GM19328 (cell line): ENCODE measurements around the gene MRPL51.
"Not testable (repeated sequence)": the region's sequence is repeated elsewhere in the genome, so short reads cannot be mapped to it uniquely, and the experiment has no call there.

Source experiments
- ATAC-seq: cut with Tn5 transposase; IDR thresholded peaks from one replicate; pipeline ENCODE4 v1.9.1; 2021; ENCODE audit warnings: mild to moderate bottlenecking, moderate library complexity; ENCODE audit not compliant: unreplicated experiment

Gene MRPL51

DNA sequence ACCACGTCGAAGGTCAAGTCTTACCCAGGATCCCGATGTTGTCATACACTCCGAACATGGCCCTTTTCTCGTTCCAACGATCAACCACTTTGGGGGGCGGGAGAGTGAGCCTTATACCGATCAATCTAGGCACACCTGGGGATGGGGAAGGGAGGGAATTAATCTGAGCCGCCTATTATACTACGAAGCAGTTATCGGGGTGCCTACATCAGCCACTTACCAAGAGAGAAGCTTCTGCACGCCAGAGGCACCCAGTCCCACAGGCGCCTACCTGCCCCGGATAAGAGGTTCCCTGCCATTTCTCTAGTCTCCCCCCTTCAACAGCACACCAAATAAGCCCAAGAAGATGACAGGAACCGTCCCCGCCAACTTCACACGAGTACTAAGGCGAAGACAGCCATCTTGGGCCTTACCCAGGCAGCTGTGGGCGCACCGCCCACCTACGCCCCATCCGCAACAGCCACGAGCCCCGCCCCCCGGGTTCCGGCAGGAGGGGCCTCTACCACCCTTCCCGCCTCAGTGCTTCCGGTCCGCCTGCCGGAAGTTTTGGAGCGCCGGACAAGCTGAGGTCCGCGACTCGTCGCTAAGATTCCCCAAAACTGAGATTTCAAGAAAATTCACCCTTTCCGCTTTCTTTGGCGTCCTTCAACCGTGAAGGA lies at the start of gene MRPL51:
Gene MRPL51 (minus strand): TSS at position 425 of the 659 bp plus-strand sequence. CDS start 126 bp downstream, at position 299.
- ATAC-seq: peak; percentile 69

- no peak for ATAC-seq
Observed at GRCh38 chr12:6542209-6543009, 49.3 kb upstream of the MRPL51 start.

- ATAC-seq: no peak
Observed at GRCh38 chr12:6541371-6542165, 48.5 kb upstream of the MRPL51 start.

DNA sequence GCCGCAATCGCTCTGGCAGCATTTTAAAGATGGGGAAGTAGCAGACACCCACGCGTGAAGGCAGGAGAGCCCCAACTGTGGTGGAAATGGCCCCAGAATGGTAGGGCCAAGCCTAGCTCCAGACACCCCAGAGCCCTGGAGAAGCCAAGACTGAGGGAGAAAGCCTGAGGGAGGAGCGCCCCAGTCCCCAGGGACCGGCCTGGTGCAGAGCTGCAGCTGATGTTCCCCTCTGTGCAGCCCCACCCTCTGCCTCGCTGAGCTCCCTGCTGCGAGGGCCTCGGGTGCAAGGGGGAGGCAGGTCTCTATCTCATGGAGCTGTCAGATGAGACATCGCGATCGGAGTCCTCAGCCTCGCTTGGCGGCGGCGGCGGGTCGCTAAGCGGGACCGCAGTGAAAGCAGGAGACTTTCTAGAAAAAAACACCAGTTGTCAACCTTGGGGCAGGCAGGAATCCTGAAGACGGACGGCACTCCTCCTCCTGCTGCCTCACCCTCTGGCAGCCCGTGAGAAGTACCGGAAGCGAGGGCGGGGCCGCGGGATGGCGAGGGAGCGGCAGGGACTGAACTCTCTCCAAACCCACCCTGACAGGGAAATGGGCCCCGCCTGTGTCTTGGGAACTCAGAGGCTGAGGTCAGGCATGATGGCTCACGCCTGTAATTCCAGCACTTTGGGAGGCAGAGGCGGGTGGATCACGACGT lies 47.3 kb upstream of the MRPL51 start:
- no peak for ATAC-seq

DNA sequence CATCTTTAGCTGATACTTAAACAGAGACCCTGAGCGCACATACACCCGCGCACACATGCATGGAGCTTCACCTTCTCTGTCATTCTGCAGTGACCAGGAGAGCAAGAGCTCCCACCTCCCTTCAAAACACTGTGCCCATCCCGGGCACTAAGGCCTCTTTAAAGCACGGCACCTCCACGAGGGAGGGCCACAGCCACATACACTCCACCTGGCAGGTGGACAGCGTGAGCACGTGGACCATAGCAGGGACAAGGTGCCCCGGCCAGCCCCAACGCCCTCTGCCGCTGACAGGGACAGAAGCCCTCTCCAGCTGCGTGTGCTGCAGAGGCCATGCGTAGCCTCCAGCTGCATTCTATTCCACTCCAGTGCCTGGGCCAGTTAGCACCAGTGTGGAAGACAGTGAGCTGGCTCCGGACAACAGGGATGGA lies 46.7 kb upstream of the MRPL51 start:
- no peak for ATAC-seq

GRCh38 chr12:6539314-6539682 lies 46.2 kb upstream of the MRPL51 start:
- no peak for ATAC-seq

DNA sequence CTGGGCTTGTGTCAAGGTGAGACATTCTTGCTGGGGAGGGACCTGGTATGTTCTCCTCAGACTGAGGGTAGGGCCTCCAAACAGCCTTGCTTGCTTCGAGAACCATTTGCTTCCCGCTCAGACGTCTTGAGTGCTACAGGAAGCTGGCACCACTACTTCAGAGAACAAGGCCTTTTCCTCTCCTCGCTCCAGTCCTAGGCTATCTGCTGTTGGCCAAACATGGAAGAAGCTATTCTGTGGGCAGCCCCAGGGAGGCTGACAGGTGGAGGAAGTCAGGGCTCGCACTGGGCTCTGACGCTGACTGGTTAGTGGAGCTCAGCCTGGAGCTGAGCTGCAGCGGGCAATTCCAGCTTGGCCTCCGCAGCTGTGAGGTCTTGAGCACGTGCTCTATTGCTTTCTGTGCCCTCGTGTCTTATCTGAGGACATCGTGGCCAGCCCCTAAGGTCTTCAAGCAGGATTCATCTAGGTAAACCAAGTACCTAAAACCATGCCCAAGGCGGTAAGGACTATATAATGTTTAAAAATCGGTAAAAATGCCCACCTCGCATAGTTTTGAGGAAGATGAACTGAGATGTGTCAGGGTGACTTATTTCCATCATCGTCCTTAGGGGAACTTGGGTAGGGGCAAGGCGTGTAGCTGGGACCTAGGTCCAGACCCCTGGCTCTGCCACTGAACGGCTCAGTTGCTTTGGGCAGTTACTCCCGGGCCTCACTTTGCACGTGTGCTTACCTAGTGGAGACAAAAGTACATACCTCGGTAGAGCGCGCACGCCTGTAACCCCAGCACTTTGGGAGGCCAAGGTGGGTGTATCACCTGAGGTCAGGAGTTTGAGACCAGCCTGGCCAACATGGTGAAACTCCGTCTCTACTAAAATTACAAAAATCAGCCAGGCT lies 45.6 kb upstream of the MRPL51 start:
- ATAC-seq: no peak

- ATAC-seq: not testable (repeated sequence)
Observed at GRCh38 chr12:6537580-6538419, 44.7 kb upstream of the MRPL51 start.

DNA sequence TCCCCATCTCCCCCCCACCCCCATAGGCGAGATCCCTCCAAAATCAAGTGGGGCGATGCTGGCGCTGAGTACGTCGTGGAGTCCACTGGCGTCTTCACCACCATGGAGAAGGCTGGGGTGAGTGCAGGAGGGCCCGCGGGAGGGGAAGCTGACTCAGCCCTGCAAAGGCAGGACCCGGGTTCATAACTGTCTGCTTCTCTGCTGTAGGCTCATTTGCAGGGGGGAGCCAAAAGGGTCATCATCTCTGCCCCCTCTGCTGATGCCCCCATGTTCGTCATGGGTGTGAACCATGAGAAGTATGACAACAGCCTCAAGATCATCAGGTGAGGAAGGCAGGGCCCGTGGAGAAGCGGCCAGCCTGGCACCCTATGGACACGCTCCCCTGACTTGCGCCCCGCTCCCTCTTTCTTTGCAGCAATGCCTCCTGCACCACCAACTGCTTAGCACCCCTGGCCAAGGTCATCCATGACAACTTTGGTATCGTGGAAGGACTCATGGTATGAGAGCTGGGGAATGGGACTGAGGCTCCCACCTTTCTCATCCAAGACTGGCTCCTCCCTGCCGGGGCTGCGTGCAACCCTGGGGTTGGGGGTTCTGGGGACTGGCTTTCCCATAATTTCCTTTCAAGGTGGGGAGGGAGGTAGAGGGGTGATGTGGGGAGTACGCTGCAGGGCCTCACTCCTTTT lies 44.0 kb upstream of the MRPL51 start:
- no peak for ATAC-seq

DNA sequence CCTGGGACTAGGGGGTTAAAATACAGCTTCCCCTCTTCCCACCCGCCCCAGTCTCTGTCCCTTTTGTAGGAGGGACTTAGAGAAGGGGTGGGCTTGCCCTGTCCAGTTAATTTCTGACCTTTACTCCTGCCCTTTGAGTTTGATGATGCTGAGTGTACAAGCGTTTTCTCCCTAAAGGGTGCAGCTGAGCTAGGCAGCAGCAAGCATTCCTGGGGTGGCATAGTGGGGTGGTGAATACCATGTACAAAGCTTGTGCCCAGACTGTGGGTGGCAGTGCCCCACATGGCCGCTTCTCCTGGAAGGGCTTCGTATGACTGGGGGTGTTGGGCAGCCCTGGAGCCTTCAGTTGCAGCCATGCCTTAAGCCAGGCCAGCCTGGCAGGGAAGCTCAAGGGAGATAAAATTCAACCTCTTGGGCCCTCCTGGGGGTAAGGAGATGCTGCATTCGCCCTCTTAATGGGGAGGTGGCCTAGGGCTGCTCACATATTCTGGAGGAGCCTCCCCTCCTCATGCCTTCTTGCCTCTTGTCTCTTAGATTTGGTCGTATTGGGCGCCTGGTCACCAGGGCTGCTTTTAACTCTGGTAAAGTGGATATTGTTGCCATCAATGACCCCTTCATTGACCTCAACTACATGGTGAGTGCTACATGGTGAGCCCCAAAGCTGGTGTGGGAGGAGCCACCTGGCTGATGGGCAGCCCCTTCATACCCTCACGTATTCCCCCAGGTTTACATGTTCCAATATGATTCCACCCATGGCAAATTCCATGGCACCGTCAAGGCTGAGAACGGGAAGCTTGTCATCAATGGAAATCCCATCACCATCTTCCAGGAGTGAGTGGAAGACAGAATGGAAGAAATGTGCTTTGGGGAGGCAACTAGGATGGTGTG lies 43.1 kb upstream of the MRPL51 start:
- ATAC-seq: no peak

DNA sequence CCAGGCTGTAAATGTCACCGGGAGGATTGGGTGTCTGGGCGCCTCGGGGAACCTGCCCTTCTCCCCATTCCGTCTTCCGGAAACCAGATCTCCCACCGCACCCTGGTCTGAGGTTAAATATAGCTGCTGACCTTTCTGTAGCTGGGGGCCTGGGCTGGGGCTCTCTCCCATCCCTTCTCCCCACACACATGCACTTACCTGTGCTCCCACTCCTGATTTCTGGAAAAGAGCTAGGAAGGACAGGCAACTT lies 42.6 kb upstream of the MRPL51 start:
- no peak for ATAC-seq

DNA sequence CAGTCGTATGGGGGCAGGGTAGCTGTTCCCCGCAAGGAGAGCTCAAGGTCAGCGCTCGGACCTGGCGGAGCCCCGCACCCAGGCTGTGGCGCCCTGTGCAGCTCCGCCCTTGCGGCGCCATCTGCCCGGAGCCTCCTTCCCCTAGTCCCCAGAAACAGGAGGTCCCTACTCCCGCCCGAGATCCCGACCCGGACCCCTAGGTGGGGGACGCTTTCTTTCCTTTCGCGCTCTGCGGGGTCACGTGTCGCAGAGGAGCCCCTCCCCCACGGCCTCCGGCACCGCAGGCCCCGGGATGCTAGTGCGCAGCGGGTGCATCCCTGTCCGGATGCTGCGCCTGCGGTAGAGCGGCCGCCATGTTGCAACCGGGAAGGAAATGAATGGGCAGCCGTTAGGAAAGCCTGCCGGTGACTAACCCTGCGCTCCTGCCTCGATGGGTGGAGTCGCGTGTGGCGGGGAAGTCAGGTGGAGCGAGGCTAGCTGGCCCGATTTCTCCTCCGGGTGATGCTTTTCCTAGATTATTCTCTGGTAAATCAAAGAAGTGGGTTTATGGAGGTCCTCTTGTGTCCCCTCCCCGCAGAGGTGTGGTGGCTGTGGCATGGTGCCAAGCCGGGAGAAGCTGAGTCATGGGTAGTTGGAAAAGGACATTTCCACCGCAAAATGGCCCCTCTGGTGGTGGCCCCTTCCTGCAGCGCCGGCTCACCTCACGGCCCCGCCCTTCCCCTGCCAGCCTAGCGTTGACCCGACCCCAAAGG lies 42.1 kb upstream of the MRPL51 start:
- peak; percentile 9 for ATAC-seq

DNA sequence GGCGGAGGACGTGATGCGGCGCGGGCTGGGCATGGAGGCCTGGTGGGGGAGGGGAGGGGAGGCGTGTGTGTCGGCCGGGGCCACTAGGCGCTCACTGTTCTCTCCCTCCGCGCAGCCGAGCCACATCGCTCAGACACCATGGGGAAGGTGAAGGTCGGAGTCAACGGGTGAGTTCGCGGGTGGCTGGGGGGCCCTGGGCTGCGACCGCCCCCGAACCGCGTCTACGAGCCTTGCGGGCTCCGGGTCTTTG lies 41.6 kb upstream of the MRPL51 start:
- ATAC-seq: peak; percentile 19

DNA sequence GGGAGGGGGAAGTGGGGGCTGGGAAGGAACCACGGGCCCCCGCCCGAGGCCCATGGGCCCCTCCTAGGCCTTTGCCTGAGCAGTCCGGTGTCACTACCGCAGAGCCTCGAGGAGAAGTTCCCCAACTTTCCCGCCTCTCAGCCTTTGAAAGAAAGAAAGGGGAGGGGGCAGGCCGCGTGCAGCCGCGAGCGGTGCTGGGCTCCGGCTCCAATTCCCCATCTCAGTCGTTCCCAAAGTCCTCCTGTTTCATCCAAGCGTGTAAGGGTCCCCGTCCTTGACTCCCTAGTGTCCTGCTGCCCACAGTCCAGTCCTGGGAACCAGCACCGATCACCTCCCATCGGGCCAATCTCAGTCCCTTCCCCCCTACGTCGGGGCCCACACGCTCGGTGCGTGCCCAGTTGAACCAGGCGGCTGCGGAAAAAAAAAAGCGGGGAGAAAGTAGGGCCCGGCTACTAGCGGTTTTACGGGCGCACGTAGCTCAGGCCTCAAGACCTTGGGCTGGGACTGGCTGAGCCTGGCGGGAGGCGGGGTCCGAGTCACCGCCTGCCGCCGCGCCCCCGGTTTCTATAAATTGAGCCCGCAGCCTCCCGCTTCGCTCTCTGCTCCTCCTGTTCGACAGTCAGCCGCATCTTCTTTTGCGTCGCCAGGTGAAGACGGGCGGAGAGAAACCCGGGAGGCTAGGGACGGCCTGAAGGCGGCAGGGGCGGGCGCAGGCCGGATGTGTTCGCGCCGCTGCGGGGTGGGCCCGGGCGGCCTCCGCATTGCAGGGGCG lies 41.0 kb upstream of the MRPL51 start, which contains the start of gene GAPDH:
Gene GAPDH (plus strand): TSS at position 595 of the 772 bp plus-strand sequence. CDS start 316 bp downstream, outside the sequence.
- peak; percentile 50 for ATAC-seq

GRCh38 chr12:6533653-6533922 lies 40.5 kb upstream of the MRPL51 start:
- ATAC-seq: peak; percentile 4

GRCh38 chr12:6532927-6533652 lies 40.0 kb upstream of the MRPL51 start:
- no peak for ATAC-seq
